Neural cell (in vitro differentiated cells): Measurements from ENCODE around the gene CRIM1. TPM values are rescaled to one million over a fixed set of nuclear protein-coding genes. Genes with fewer than 3 reads are reported as not detected.

Experiments used
- H2AFZ ChIP-seq: fragments of 200-600, 300-800 bp; sonication (generic), shearing (Covaris generic); 2 replicates; pipeline ENCODE4 v1.6.0; 2014; ENCODE audit warnings: low read depth, mild to moderate bottlenecking, antibody characterized with exemption, low read length, moderate library complexity
- H3F3A ChIP-seq: fragments of 200-600 bp; shearing (Covaris generic); 2 replicates; pipeline ENCODE4 v1.6.1; 2016; ENCODE audit warnings: mild to moderate bottlenecking, moderate library complexity, mixed read lengths, antibody characterized with exemption, low read length; ENCODE audit not compliant: insufficient read depth, poor library complexity, severe bottlenecking
- H3K27ac ChIP-seq: fragments of 200-600, 300-800 bp; sonication (generic), shearing (Covaris generic); 2 replicates; pipeline ENCODE4 v1.5.1; 2014; ENCODE audit warnings: mild to moderate bottlenecking, low read length, moderate library complexity
- H3K27me3 ChIP-seq: fragments of 300-800, 200-600 bp; sonication (generic), shearing (Covaris generic); 2 replicates; pipeline ENCODE4 v1.6.0; 2014; ENCODE audit warnings: mild to moderate bottlenecking, low read depth, low read length, moderate library complexity; ENCODE audit not compliant: insufficient read depth
- H3K36me3 ChIP-seq: fragments of 300-800, 200-600 bp; sonication (generic), shearing (Covaris generic); 2 replicates; pipeline ENCODE4 v1.5.1; 2014; ENCODE audit warnings: mild to moderate bottlenecking, antibody characterized with exemption, low read length, moderate library complexity; ENCODE audit not compliant: insufficient read depth
- H3K4me2 ChIP-seq: fragments of 300-800, 200-600 bp; sonication (generic), shearing (Covaris generic); 2 replicates; pipeline ENCODE4 v1.6.0; 2014; ENCODE audit warnings: mild to moderate bottlenecking, low read length
- H3K4me3 ChIP-seq: fragments of 300-800, 200-600 bp; sonication (generic), shearing (Covaris generic); 2 replicates; pipeline ENCODE4 v1.5.1; 2014; ENCODE audit warnings: mild to moderate bottlenecking, low read length, moderate library complexity
- H3K79me2 ChIP-seq: fragments of 200-600 bp; shearing (Covaris generic); replicated peaks from 2 replicates; pipeline ENCODE4 v1.6.0; 2014; ENCODE audit warnings: mild to moderate bottlenecking, low read length, moderate library complexity; ENCODE audit not compliant: insufficient read depth
- H3K9ac ChIP-seq: fragments of 300-800, 200-600 bp; sonication (generic), shearing (Covaris generic); 2 replicates; pipeline ENCODE4 v1.6.1; 2016; ENCODE audit warnings: mild to moderate bottlenecking, low read length, mixed read lengths
- H3K9me2 ChIP-seq: fragments of 200-600 bp; shearing (Covaris generic); 2 replicates; pipeline ENCODE4 v1.6.1; 2016; ENCODE audit warnings: mild to moderate bottlenecking, low read length, mixed read lengths; ENCODE audit not compliant: insufficient read depth
- H3K9me3 ChIP-seq: fragments of 200-600, 300-800 bp; sonication (generic), shearing (Covaris generic); 2 replicates; pipeline ENCODE4 v1.6.1; 2016; ENCODE audit warnings: mild to moderate bottlenecking, mixed run types, low read length, moderate library complexity, mixed read lengths
- H4K20me1 ChIP-seq: fragments of 200-600 bp; shearing (Covaris generic); 2 replicates; pipeline ENCODE4 v1.6.1; 2016; ENCODE audit warnings: mild to moderate bottlenecking, mixed run types; ENCODE audit not compliant: insufficient read depth
- EP300 ChIP-seq: fragments of 450-650 bp; conservative IDR thresholded peaks from 2 replicates; pipeline ENCODE4 v1.6.1; 2014; ENCODE audit warnings: antibody characterized with exemption, mild to moderate bottlenecking, moderate library complexity; ENCODE audit not compliant: poor library complexity, severe bottlenecking
- EZH2 ChIP-seq: fragments of 200-600, 300-800 bp; shearing (Covaris generic), sonication (generic); IDR thresholded peaks from 2 replicates; pipeline ENCODE4 v1.6.1; 2014; ENCODE audit warnings: antibody characterized with exemption, low read length, borderline replicate concordance, mild to moderate bottlenecking; ENCODE audit not compliant: insufficient read depth, poor library complexity, severe bottlenecking
- POLR2AphosphoS5 ChIP-seq: IDR thresholded peaks from 2 replicates; pipeline ENCODE4 v1.6.1; 2012
- RAD21 ChIP-seq: fragments of 450-650 bp; conservative IDR thresholded peaks from 2 replicates; pipeline ENCODE4 v1.6.1; 2014; ENCODE audit warnings: antibody characterized with exemption, mild to moderate bottlenecking, moderate library complexity
- SMC3 ChIP-seq: fragments of 450-650 bp; conservative IDR thresholded peaks from 2 replicates; pipeline ENCODE4 v1.6.1; 2014; ENCODE audit warnings: antibody characterized with exemption, mild to moderate bottlenecking, moderate library complexity; ENCODE audit not compliant: poor library complexity
- polyA plus RNA-seq: library from polyadenylated mRNA; depleted of rRNA; stranded (reverse); fragments of >200 nt; gene quantifications from 2 replicates; pipeline ENCODE4 v1.2.3, GENCODE V29; 2014
- TF ChIP-seq, protein P1 (sequence below): IDR thresholded peaks from 2 replicates; pipeline ENCODE4 v1.6.1; 2012; ENCODE audit warnings: borderline replicate concordance
- TF ChIP-seq, protein P2 (sequence below): fragments of 450-650 bp; IDR thresholded peaks from 2 replicates; pipeline ENCODE4 v1.5.1; 2014; ENCODE audit warnings: antibody characterized with exemption, mild to moderate bottlenecking, moderate library complexity; ENCODE audit not compliant: poor library complexity, severe bottlenecking

CRIM1 gene
- polyA plus RNA-seq, 1 donor from 2014 or later, result 6.7 TPM

DNA sequence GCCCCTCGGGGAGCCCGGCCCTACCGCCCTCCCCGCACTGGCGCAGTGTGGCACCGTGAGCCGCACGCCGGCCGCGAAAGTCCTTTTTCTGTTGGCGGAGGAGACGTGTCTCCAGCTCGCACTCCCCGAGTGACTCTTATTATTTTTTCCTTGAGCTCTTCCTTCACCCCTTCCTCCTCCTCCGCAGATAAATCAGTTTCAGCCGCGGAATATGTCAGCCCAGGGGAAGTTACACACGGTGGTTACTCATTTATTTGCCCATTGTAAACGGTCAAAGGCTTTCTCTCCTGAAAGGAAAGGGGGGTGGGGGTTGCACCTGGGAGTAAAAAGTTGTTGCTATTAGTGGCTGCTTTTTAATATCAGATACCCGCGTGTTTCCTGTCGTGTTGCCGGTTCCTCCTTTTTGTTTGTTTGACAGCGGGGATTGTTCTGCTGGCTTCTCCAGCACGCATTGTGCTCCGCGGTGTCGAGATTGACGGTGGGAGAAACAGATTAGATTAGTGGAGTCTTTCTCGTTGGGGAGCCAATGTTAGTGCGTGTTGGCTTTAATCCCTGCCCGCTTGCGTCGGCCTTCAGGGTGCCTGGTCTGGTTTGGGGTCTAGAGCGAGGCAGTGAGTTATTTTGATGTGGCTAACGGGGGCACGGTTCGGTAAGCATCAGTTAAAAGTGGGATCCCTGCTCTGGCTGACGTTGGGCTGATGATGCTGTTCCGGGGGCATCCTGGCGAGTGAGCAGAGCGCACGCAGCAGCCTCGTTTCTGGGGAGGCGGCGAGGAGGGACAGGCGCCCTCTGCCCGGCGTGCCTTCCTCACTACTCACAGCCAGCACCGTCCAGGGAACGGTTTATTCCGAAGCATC lies 1.6 kb downstream of the CRIM1 start:
- Histone ChIP-seq H4K20me1 (no peaks in the 10 kb centered on the region), H3K79me2 (peaks cover 11% of the 10 kb centered on the region)
- TF ChIP-seq SMC3 (peak; percentile 53), POLR2AphosphoS5 (peak; percentile 64), EP300 (no peak), RAD21 (peak; percentile 46)
- TF ChIP-seq, protein P1, sequence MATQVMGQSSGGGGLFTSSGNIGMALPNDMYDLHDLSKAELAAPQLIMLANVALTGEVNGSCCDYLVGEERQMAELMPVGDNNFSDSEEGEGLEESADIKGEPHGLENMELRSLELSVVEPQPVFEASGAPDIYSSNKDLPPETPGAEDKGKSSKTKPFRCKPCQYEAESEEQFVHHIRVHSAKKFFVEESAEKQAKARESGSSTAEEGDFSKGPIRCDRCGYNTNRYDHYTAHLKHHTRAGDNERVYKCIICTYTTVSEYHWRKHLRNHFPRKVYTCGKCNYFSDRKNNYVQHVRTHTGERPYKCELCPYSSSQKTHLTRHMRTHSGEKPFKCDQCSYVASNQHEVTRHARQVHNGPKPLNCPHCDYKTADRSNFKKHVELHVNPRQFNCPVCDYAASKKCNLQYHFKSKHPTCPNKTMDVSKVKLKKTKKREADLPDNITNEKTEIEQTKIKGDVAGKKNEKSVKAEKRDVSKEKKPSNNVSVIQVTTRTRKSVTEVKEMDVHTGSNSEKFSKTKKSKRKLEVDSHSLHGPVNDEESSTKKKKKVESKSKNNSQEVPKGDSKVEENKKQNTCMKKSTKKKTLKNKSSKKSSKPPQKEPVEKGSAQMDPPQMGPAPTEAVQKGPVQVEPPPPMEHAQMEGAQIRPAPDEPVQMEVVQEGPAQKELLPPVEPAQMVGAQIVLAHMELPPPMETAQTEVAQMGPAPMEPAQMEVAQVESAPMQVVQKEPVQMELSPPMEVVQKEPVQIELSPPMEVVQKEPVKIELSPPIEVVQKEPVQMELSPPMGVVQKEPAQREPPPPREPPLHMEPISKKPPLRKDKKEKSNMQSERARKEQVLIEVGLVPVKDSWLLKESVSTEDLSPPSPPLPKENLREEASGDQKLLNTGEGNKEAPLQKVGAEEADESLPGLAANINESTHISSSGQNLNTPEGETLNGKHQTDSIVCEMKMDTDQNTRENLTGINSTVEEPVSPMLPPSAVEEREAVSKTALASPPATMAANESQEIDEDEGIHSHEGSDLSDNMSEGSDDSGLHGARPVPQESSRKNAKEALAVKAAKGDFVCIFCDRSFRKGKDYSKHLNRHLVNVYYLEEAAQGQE, result peak; percentile 53

DNA sequence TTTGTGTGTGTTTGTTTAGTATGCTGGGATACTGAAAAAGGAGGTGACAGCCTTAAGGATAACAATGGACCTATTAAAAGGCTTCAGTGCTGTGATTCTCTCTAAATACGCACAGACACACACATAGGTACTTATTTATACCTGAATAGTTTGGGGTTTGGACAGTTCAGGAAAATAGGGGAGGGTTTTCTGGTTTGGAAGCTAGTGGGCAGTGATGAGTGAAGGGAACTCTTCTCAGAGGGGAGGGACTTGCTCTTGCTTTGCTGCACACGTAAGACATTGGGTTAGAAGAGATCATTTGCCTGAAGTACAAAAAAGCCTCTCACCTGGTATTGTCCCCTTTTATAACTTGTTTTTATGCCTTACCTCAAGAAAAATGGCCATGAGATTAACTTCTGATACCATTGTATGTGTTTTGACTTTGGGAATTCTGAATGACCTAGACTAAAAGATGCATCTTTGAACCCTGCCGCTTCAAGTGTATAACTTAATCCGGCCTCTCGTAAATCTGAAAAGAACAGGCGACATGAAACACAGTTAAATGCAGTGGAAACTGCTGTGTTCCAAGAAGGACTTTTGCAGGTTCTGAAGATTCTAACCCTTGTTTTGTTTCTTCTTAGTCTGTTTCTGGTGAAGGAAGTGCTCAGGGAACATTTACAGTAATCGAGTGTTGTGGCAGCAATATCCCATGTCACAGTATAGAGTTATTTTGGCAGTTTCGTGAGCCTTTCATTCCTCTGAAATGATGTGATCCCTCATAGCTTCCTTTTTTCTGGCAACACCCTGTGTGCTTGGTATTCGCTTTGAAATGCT lies 2.5 kb downstream of the CRIM1 start:
- H4K20me1 ChIP-seq, result no peaks in the 10 kb centered on the region
- H3K27ac ChIP-seq, result peak overlapping the region; percentile 37
- H3K9ac ChIP-seq, result peak overlapping the region; percentile 62
- H3K9me3 ChIP-seq, result no peaks in the 10 kb centered on the region
- no peaks in the 10 kb centered on the region for H3K36me3 ChIP-seq
- peak overlapping the region; percentile 76 for H3K4me2 ChIP-seq
- H3K9me2 ChIP-seq, result no peaks in the 10 kb centered on the region
- no peaks in the 10 kb centered on the region for H3K27me3 ChIP-seq
- H3F3A ChIP-seq, result peaks cover 13% of the 10 kb centered on the region
- H3K79me2 ChIP-seq, result peaks cover 11% of the 10 kb centered on the region
- H3K4me3 ChIP-seq, result peak overlapping the region; percentile 91
- TF ChIP-seq, protein P2, sequence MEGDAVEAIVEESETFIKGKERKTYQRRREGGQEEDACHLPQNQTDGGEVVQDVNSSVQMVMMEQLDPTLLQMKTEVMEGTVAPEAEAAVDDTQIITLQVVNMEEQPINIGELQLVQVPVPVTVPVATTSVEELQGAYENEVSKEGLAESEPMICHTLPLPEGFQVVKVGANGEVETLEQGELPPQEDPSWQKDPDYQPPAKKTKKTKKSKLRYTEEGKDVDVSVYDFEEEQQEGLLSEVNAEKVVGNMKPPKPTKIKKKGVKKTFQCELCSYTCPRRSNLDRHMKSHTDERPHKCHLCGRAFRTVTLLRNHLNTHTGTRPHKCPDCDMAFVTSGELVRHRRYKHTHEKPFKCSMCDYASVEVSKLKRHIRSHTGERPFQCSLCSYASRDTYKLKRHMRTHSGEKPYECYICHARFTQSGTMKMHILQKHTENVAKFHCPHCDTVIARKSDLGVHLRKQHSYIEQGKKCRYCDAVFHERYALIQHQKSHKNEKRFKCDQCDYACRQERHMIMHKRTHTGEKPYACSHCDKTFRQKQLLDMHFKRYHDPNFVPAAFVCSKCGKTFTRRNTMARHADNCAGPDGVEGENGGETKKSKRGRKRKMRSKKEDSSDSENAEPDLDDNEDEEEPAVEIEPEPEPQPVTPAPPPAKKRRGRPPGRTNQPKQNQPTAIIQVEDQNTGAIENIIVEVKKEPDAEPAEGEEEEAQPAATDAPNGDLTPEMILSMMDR, result peak; percentile 62
- TF ChIP-seq EZH2, result no peak
- peak overlapping the region; percentile 34 for H2AFZ ChIP-seq

More for the DNA sequence above, 1.6 kb downstream of the CRIM1 start:
- Histone ChIP-seq H2AFZ (peak overlapping the region; percentile 34), H3K4me3 (peak overlapping the region; percentile 91), H3K9ac (peak overlapping the region; percentile 62), H3K27ac (peak overlapping the region; percentile 37), H3K9me2 (no peaks in the 10 kb centered on the region), H3K36me3 (no peaks in the 10 kb centered on the region), H3K9me3 (no peaks in the 10 kb centered on the region), H3F3A (peaks cover 13% of the 10 kb centered on the region), H3K27me3 (no peaks in the 10 kb centered on the region), H3K4me2 (peak overlapping the region; percentile 76)
